ENCODE data around the gene SNX32.

Gene SNX32

GRCh38 chr11:65862191-65862735 lies 28.5 kb downstream of the SNX32 start:
- H3K36me3 ChIP-seq (ENCODE audit: insufficient read depth, insufficient read length, low read length): peaks cover 62% of the 10 kb centered on the region
- H3K4me3 ChIP-seq (ENCODE audit: insufficient read length, low read depth): no peak overlapping the region
- H3K9me3 ChIP-seq (ENCODE audit: insufficient read depth, low read length): no peaks in the 10 kb centered on the region
- no peak for DNase-seq (ENCODE audit: low read depth, low spot score)
- peaks cover 28% of the 10 kb centered on the region for H3K4me1 ChIP-seq (ENCODE audit: insufficient read depth, insufficient read length)
- peak overlapping the region; percentile 97 for H3K9ac ChIP-seq (ENCODE audit: insufficient read length, low read depth)
- no peaks in the 10 kb centered on the region for H3K27me3 ChIP-seq (ENCODE audit: insufficient read depth, insufficient read length)
- TF ChIP-seq YY1 (IDR thresholded peaks at IDR 0.05; ENCODE audit: insufficient read depth, insufficient read length) (no peak), SUZ12 (IDR thresholded peaks at IDR 0.05; ENCODE audit: extremely low read depth, insufficient read depth, insufficient read length) (no peak), ZNF274 (IDR thresholded peaks at IDR 0.05; ENCODE audit: low read depth, low read length) (no peak)

DNA sequence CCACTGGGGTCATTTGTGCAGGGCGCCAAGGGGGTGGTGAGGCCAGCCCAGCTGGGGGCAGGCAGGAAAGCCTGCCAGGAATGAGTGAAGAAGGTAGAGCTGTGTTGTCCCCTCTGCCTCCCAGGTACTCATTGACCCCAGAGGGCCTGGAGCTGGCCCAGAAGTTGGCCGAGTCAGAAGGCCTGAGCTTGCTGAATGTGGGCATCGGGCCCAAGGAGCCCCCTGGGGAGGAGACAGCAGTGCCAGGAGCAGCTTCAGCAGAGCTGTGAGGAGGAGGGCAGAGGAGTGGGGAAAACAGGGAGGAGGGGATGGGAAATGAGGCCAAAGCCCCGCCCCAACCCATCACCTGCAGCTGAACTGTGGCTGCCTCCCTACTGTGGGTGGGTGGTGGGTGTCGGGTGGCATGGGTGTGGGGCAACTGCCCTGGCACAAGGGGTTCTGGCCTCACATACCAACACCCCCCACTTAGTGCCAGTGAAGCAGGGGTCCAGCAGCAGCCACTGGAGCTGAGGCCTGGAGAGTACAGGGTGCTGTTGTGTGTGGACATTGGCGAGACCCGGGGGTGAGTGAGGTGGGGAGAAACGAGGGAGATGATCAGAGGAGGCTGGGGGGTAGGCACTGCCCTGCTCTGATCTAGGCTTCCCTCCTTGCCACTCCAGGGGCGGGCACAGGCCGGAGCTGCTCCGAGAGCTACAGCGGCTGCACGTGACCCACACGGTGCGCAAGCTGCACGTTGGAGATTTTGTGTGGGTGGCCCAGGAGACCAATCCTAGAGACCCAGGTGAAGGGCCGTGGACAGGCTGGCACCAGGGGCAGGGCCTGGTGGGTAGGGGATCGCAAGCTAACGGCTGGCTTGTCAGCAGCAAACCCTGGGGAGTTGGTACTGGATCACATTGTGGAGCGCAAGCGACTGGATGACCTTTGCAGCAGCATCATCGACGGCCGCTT lies 29.5 kb downstream of the SNX32 start:
- Histone ChIP-seq H3K27me3 (ENCODE audit: insufficient read depth, insufficient read length) (no peaks in the 10 kb centered on the region), H3K4me1 (ENCODE audit: insufficient read depth, insufficient read length) (peaks cover 28% of the 10 kb centered on the region), H3K4me3 (ENCODE audit: insufficient read length, low read depth) (no peak overlapping the region), H3K36me3 (ENCODE audit: insufficient read depth, insufficient read length, low read length) (peaks cover 65% of the 10 kb centered on the region), H3K9ac (ENCODE audit: insufficient read length, low read depth) (no peak overlapping the region), H3K9me3 (ENCODE audit: insufficient read depth, low read length) (no peaks in the 10 kb centered on the region)
- DNase-seq (ENCODE audit: low read depth, low spot score): no peak
- no peak for TF ChIP-seq ZNF274 (IDR thresholded peaks at IDR 0.05; ENCODE audit: low read depth, low read length)
- no peak for TF ChIP-seq YY1 (IDR thresholded peaks at IDR 0.05; ENCODE audit: insufficient read depth, insufficient read length)
- no peak for TF ChIP-seq SUZ12 (IDR thresholded peaks at IDR 0.05; ENCODE audit: extremely low read depth, insufficient read depth, insufficient read length)

- TF ChIP-seq ZNF274 (IDR thresholded peaks at IDR 0.05; ENCODE audit: low read depth, low read length) (no peak), SUZ12 (IDR thresholded peaks at IDR 0.05; ENCODE audit: extremely low read depth, insufficient read depth, insufficient read length) (no peak), YY1 (IDR thresholded peaks at IDR 0.05; ENCODE audit: insufficient read depth, insufficient read length) (no peak)
- Histone ChIP-seq H3K27me3 (ENCODE audit: insufficient read depth, insufficient read length) (no peaks in the 10 kb centered on the region), H3K9me3 (ENCODE audit: insufficient read depth, low read length) (no peaks in the 10 kb centered on the region), H3K4me3 (ENCODE audit: insufficient read length, low read depth) (no peak overlapping the region), H3K36me3 (ENCODE audit: insufficient read depth, insufficient read length, low read length) (peaks cover 73% of the 10 kb centered on the region), H3K9ac (ENCODE audit: insufficient read length, low read depth) (no peak overlapping the region), H3K4me1 (ENCODE audit: insufficient read depth, insufficient read length) (peaks cover 28% of the 10 kb centered on the region)
- no peak for DNase-seq (ENCODE audit: low read depth, low spot score)
These were observed 30.3 kb downstream of the SNX32 start for GRCh38 chr11:65863889-65864705.

DNA sequence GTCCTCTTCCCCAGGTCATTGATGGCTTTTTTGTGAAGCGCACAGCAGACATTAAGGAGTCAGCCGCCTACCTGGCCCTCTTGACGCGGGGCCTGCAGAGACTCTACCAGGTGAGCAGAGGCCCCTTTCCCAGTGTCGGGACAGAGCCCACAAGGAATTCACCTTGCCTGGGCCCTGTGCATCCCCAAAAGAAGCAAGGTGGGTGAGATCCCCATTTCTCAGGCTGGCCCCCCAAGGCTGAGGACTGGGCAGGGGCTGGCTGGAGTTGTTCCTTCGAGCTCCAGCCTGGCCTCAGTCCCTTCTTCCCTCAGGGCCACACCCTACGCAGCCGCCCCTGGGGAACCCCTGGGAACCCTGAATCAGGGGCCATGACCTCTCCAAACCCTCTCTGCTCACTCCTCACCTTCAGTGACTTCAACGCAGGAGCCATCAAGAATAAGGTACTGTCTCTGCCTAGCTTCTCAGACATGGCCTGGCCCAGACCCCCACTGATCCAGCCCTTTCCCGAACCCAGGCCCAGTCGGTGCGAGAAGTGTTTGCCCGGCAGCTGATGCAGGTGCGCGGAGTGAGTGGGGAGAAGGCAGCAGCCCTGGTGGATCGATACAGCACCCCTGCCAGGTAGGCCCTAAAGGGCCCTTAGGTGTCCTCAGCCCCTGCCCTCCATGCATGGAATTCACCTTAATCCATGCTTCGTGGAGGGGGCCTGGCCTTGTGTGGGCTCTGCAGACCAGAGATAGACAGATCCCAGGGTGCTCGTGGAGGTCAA lies 31.1 kb downstream of the SNX32 start:
- no peak for DNase-seq (ENCODE audit: low read depth, low spot score)
- peaks cover 81% of the 10 kb centered on the region for H3K36me3 ChIP-seq (ENCODE audit: insufficient read depth, insufficient read length, low read length)
- H3K4me1 ChIP-seq (ENCODE audit: insufficient read depth, insufficient read length): peaks cover 28% of the 10 kb centered on the region
- no peak overlapping the region for H3K4me3 ChIP-seq (ENCODE audit: insufficient read length, low read depth)
- H3K9me3 ChIP-seq (ENCODE audit: insufficient read depth, low read length): no peaks in the 10 kb centered on the region
- no peak overlapping the region for H3K9ac ChIP-seq (ENCODE audit: insufficient read length, low read depth)
- TF ChIP-seq YY1 (IDR thresholded peaks at IDR 0.05; ENCODE audit: insufficient read depth, insufficient read length): no peak
- no peak for TF ChIP-seq SUZ12 (IDR thresholded peaks at IDR 0.05; ENCODE audit: extremely low read depth, insufficient read depth, insufficient read length)
- no peak for TF ChIP-seq ZNF274 (IDR thresholded peaks at IDR 0.05; ENCODE audit: low read depth, low read length)
- H3K27me3 ChIP-seq (ENCODE audit: insufficient read depth, insufficient read length): no peaks in the 10 kb centered on the region

DNA sequence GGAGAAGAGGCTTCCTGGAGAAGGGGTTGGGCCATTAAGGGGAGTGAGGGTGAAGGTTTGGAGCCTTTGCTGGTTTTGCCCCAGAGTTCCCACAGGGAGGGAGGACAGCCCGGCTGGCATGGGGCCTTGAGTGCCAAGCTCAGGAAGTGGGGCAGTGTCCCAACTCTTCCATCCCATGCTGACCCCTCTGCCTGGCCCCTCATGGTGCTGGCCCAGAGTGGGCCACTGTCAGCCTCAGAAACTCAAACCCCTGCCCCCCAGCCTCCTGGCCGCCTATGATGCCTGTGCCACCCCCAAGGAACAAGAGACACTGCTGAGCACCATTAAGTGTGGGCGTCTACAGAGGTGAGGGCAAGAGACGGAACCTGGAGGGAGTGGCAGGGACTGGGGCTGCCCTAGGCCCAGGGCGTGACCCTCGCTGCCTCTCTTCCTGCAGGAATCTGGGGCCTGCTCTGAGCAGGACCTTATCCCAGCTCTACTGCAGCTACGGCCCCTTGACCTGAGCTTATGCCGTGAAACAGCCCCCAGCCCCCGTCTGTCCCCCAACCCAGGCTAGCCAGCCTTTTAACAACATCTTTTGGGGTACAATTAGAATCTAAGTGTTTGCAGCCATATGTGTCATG lies 31.9 kb downstream of the SNX32 start:
- TF ChIP-seq SUZ12 (IDR thresholded peaks at IDR 0.05; ENCODE audit: extremely low read depth, insufficient read depth, insufficient read length) (no peak), ZNF274 (IDR thresholded peaks at IDR 0.05; ENCODE audit: low read depth, low read length) (no peak), YY1 (IDR thresholded peaks at IDR 0.05; ENCODE audit: insufficient read depth, insufficient read length) (no peak)
- H3K9ac ChIP-seq (ENCODE audit: insufficient read length, low read depth): no peak overlapping the region
- no peak overlapping the region for H3K4me3 ChIP-seq (ENCODE audit: insufficient read length, low read depth)
- peaks cover 89% of the 10 kb centered on the region for H3K36me3 ChIP-seq (ENCODE audit: insufficient read depth, insufficient read length, low read length)
- peaks cover 33% of the 10 kb centered on the region for H3K4me1 ChIP-seq (ENCODE audit: insufficient read depth, insufficient read length)
- H3K27me3 ChIP-seq (ENCODE audit: insufficient read depth, insufficient read length): no peaks in the 10 kb centered on the region
- no peak for DNase-seq (ENCODE audit: low read depth, low spot score)
- no peaks in the 10 kb centered on the region for H3K9me3 ChIP-seq (ENCODE audit: insufficient read depth, low read length)

GRCh38 chr11:65866509-65867283 lies 32.9 kb downstream of the SNX32 start:
- peak overlapping the region; percentile 24 for H3K9ac ChIP-seq (ENCODE audit: insufficient read length, low read depth)

More at GRCh38 chr11:65866509-65867283, 32.9 kb downstream of the SNX32 start:
- DNase-seq (ENCODE audit: low read depth, low spot score): no peak
- Histone ChIP-seq H3K4me1 (ENCODE audit: insufficient read depth, insufficient read length) (peaks cover 41% of the 10 kb centered on the region), H3K4me3 (ENCODE audit: insufficient read length, low read depth) (no peak overlapping the region), H3K9me3 (ENCODE audit: insufficient read depth, low read length) (no peaks in the 10 kb centered on the region), H3K27me3 (ENCODE audit: insufficient read depth, insufficient read length) (no peaks in the 10 kb centered on the region), H3K36me3 (ENCODE audit: insufficient read depth, insufficient read length, low read length) (peaks cover 94% of the 10 kb centered on the region)
- no peak for TF ChIP-seq YY1 (IDR thresholded peaks at IDR 0.05; ENCODE audit: insufficient read depth, insufficient read length)
- TF ChIP-seq SUZ12 (IDR thresholded peaks at IDR 0.05; ENCODE audit: extremely low read depth, insufficient read depth, insufficient read length): no peak
- no peak for TF ChIP-seq ZNF274 (IDR thresholded peaks at IDR 0.05; ENCODE audit: low read depth, low read length)

Measured in NT2/D1 (cell line).